Measurements from ENCODE around the gene MED27.

Gene MED27

GRCh38 chr9:132043708-132044107 lies 36.0 kb downstream of the MED27 start:
- no peak for DNase-seq (ENCODE audit: low spot score)

- DNase-seq (ENCODE audit: low spot score), result no peak
Measured at GRCh38 chr9:132042324-132042723, 37.3 kb downstream of the MED27 start.

GRCh38 chr9:132041798-132042197 lies 37.9 kb downstream of the MED27 start:
- no peak for DNase-seq (ENCODE audit: low spot score)

- DNase-seq (ENCODE audit: low spot score), result no peak
Measured at GRCh38 chr9:132040808-132041207, 38.9 kb downstream of the MED27 start.

GRCh38 chr9:132040246-132040645 lies 39.4 kb downstream of the MED27 start:
- DNase-seq (ENCODE audit: low spot score), result no peak

- no peak for DNase-seq (ENCODE audit: low spot score)
Measured at GRCh38 chr9:132039284-132039683, 40.4 kb downstream of the MED27 start.

GRCh38 chr9:132037458-132037857 lies 42.2 kb downstream of the MED27 start:
- DNase-seq (ENCODE audit: low spot score), result no peak

GRCh38 chr9:132036521-132036920 lies 43.1 kb downstream of the MED27 start:
- no peak for DNase-seq (ENCODE audit: low spot score)

GRCh38 chr9:132035679-132036078 lies 44.0 kb downstream of the MED27 start:
- no peak for DNase-seq (ENCODE audit: low spot score)

GRCh38 chr9:132032238-132032950 lies 47.3 kb downstream of the MED27 start:
- no peak for DNase-seq (ENCODE audit: low spot score)

- DNase-seq (ENCODE audit: low spot score), result no peak
Measured at GRCh38 chr9:132031467-132032237, 48.0 kb downstream of the MED27 start.

GRCh38 chr9:132030626-132031325 lies 48.9 kb downstream of the MED27 start:
- no peak for DNase-seq (ENCODE audit: low spot score)

- no peak for DNase-seq (ENCODE audit: low spot score)
Measured at GRCh38 chr9:132027752-132028663, 51.7 kb downstream of the MED27 start.

- no peak for DNase-seq (ENCODE audit: low spot score)
Measured at GRCh38 chr9:132026932-132027585, 52.6 kb downstream of the MED27 start.

- no peak for DNase-seq (ENCODE audit: low spot score)
Measured at GRCh38 chr9:132025766-132026165, 53.9 kb downstream of the MED27 start.

- DNase-seq (ENCODE audit: low spot score), result no peak
Measured at GRCh38 chr9:132024589-132024988, 55.1 kb downstream of the MED27 start.

GRCh38 chr9:132023419-132024180 lies 56.1 kb downstream of the MED27 start:
- DNase-seq (ENCODE audit: low spot score), result no peak

GRCh38 chr9:132020820-132021510 lies 58.7 kb downstream of the MED27 start:
- DNase-seq (ENCODE audit: low spot score), result no peak

- DNase-seq (ENCODE audit: low spot score), result no peak
Measured at GRCh38 chr9:132020272-132020671, 59.4 kb downstream of the MED27 start.

- no peak for DNase-seq (ENCODE audit: low spot score)
Measured at GRCh38 chr9:132019702-132020101, 60.0 kb downstream of the MED27 start.

Data from hematopoietic multipotent progenitor cell treated with erythropoietin and hydrocortisone succinate and interleukin-3 and kit ligand, for 17 days (in vitro differentiated cells).